Coronary artery (tissue), 2 donors: ENCODE data around the gene C19orf85.

Experiments
- DNase-seq: peaks from one replicate; pipeline ENCODE4 v3.0.0-alpha.2; 2017; ENCODE audit warnings: low spot score
- H3K27ac ChIP-seq, 2 donors: fragments of 200-600 bp; sonication (generic); one replicate each; pipeline ENCODE4 v1.5.1; 2016 to 2019
- H3K4me3 ChIP-seq: fragments of 200-600 bp; sonication (generic); 2 replicates; pipeline ENCODE4 v1.5.1; 2016; ENCODE audit warnings: mild to moderate bottlenecking, moderate library complexity
- CTCF ChIP-seq: fragments of 200-600 bp; sonication (generic); IDR thresholded peaks from one replicate; pipeline ENCODE4 v1.5.1; 2019; ENCODE audit warnings: antibody characterized with exemption

Gene C19orf85

GRCh38 chr19:55484593-55485438 lies 20.3 kb upstream of the C19orf85 start, which contains the start of gene NAT14:
Gene NAT14, plus strand, starts transcription at chr19:55485188. Its CDS starts 521 bp downstream, at chr19:55485709.
- Histone ChIP-seq H3K4me3 (peak within 1 kb of the TSS; percentile 74), H3K27ac (peak within 1 kb of the TSS; percentile 77 to 93)
- DNase-seq = no peak
- TF ChIP-seq CTCF = no peak

- H3K27ac ChIP-seq = peak overlapping the region in 1 of 2 donors; percentile 93
- peak overlapping the region; percentile 74 for H3K4me3 ChIP-seq
- no peak for DNase-seq
- TF ChIP-seq CTCF = no peak
These were observed 19.4 kb upstream of the C19orf85 start for GRCh38 chr19:55483706-55484592.

GRCh38 chr19:55482967-55483705 lies 18.6 kb upstream of the C19orf85 start:
- no peak for TF ChIP-seq CTCF
- Histone ChIP-seq H3K27ac (no peak overlapping the region), H3K4me3 (no peak overlapping the region)
- no peak for DNase-seq

GRCh38 chr19:55482156-55482961 lies 17.8 kb upstream of the C19orf85 start:
- DNase-seq = no peak
- Histone ChIP-seq H3K4me3 (no peak overlapping the region), H3K27ac (no peak overlapping the region)
- TF ChIP-seq CTCF = no peak

GRCh38 chr19:55481794-55482155 lies 17.2 kb upstream of the C19orf85 start:
- H3K4me3 ChIP-seq = no peak overlapping the region
- no peak for TF ChIP-seq CTCF
- no peak for DNase-seq
- no peak overlapping the region for H3K27ac ChIP-seq

GRCh38 chr19:55481148-55481793 lies 16.7 kb upstream of the C19orf85 start:
- TF ChIP-seq CTCF = no peak
- no peak overlapping the region for H3K4me3 ChIP-seq
- no peak overlapping the region for H3K27ac ChIP-seq
- no peak for DNase-seq
